SK-MEL-5 (cell line): ENCODE data around the gene KEL. TPM values are rescaled to one million over a fixed set of nuclear protein-coding genes. Genes with fewer than 3 reads are reported as not detected.
A peak's percentile ranks its signal among the peaks of the same experiment; 100 is the strongest.
"Not testable (repeated sequence)": the region's sequence is repeated elsewhere in the genome, so short reads cannot be mapped to it uniquely, and the experiment has no call there.

Experiments used
- DNase-seq: peaks from one replicate; pipeline ENCODE4 v3.0.0-alpha.2; 2016; ENCODE audit warnings: low read depth, low spot score
- in situ Hi-C: cut with HindIII; loops from 2 replicates; pipeline ENCODE4 v1.10.0; 2016; ENCODE audit warnings: low sequenced_read_pairs, high pct_unique_total_duplicates, low pct_unique_long_range_greater_than_20kb
- polyA plus RNA-seq, 2 experiments: library from polyadenylated mRNA; depleted of rRNA; stranded (reverse); fragments of >200 nt; gene quantifications; 2 replicates each; pipeline ENCODE4 v1.2.3, GENCODE V29; 2015
- total RNA-seq: library from RNA; depleted of rRNA; stranded (reverse); fragments of >200 nt; shearing (Covaris generic); gene quantifications from 2 replicates; pipeline ENCODE4 v1.2.3, GENCODE V29; 2014; rRNA removed

KEL gene
- 2.2 TPM in 1 of 2 replicates, not detected in the other for total RNA-seq
- 0.14 and 0.35 TPM in 2 replicates for polyA plus RNA-seq (2015; cell fraction: cytosol; rRNA removed)
- polyA plus RNA-seq (2015; cell fraction: nucleus; rRNA removed) = 4.2 and 5.6 TPM in 2 replicates

DNA sequence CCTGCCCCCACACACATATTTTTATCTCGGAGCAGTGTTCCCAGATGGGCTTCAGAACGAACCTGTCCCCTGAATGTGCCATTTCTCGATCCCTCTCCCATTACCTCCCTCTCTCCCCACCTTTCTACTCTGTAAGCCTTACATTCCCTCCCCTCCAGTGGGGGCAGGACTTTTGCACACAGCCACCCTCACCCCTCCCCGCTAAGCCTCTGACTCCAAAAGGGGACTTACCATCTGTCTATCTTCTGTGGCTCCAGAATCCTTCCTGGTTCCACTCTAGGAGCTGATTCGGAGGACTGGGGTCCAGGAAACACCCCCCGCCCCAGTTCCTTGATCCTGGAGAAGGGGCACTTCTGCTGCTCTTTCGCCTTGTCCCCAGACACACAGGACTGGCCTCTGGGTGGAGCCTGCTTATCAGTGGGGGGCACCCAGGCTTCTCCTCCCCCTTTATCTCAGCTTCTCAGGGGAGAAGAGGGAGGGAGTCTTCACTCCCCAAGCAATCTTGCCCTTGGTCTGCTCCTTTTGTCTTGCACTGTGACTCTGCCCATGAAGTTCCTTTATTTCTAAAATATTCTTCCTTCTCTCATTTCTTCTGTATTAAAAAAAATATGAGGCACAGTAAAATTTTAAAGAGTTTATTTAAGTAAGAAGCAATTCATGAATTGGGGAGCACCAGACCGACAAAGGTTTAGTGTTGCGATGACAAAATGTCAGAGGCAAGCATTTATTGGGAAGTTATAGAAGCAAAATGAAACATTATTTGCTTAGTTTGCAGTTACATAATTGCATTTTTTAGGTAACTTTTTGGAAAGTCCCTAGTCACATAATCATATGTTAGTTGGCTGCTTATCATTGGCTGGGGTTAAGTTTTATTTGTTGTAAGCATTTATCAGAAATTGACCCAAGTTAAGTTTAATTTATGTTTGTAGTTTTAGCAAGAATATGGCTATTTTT, at the start of gene KEL:
Gene KEL, minus strand, starts transcription at position 391 of the 954 bp plus-strand sequence. Its CDS starts 157 bp downstream, at position 234.
- in situ Hi-C loops = no loop called here
- DNase-seq = no peak

GRCh38 chr7:143008007-143008901, 46.1 kb upstream of the KEL start:
- DNase-seq = peak; percentile 85
- in situ Hi-C loops = loop anchor here (25.0 kb wide), 1 partner anchor 204 kb away; the partner anchor contains the start of gene TAS2R40

GRCh38 chr7:143005632-143006260, 43.6 kb upstream of the KEL start:
- in situ Hi-C loops = loop anchor here (25.0 kb wide), 1 partner anchor 207 kb away; the partner anchor contains the start of gene TAS2R40
- no peak for DNase-seq

DNA sequence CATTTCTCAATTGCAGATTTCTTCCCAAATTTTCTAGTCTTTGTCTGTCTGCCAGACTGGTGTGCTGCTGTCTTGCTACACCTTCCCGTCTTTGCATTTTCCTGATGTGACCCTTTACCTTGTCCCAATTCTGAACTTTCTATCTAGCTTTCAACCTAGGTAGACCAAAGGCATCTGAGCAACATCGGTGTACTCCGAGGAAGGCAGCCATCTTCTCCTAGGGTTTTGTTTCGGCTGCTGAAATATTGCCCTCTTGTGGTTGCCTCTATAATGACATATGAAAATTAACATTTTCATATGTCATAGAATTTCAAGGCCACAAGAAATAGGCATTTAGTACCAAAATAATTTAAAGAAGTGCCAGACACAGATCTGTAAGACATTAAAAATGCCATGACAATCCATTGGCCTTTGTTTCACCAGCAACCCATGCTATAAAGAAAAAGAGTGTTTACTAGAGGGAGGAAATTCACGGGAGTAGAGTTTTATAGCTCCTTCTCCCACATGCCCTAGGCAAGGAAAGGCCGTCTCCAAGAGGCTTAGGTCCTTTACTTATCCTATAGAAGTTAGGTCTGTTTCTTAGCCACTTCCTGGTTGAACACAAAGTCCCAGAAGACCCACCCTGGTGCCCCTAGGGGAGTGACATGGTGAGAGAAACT, 41.4 kb upstream of the KEL start:
- DNase-seq = peak; percentile 72
- in situ Hi-C loops = loop anchor here (25.0 kb wide), 1 partner anchor 209 kb away; the partner anchor contains the start of gene TAS2R40

- DNase-seq = no peak
- in situ Hi-C loops = loop anchor here (25.0 kb wide), 1 partner anchor 209 kb away; the partner anchor contains the start of gene TAS2R40
Observed at GRCh38 chr7:143002898-143003297, 40.7 kb upstream of the KEL start.

DNA sequence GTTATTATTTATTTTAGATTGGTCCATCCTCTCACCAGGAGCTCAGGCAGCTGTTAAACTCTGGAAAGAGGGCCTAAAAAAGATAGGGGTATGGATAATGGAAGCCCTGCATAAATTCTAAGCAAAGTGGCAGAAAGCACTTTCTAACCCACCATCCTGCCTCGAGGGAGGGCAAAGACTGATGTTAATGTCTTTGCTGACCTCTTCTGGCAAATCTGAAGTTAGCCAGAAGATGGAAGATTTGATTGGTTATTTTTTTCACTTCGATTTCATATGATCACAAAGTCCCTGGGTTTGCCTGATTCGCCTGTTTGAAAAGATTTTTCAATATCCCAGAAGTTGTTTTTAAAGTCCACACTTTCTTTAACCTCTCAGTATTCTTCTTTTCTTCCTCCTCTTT, 39.9 kb upstream of the KEL start:
- DNase-seq = peak; percentile 65
- in situ Hi-C loops = loop anchor here (25.0 kb wide), 1 partner anchor 210 kb away; the partner anchor contains the start of gene TAS2R40

GRCh38 chr7:143000648-143001047, 38.5 kb upstream of the KEL start:
- no peak for DNase-seq
- in situ Hi-C loops = loop anchor here (25.0 kb wide), 1 partner anchor 212 kb away; the partner anchor contains the start of gene TAS2R40

DNA sequence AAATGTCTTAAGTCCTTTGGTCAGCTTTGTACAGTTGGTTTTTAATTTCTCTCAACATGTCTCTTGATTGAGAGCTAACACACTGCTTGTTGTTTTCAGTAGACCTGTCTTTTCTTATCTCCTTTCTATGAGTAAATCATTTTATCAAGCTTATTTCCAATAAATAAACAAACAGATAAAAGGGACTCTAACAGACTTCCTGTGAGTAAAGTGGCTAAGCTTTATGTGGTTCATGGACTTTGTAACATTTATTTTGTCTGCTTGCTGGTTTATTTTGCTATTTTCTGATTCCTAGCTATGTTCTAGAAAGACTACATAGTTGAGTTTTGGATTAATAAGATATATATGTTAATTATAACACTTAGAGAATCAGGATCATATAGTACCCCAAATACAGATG, 37.6 kb upstream of the KEL start:
- in situ Hi-C loops = loop anchor here (25.0 kb wide), 1 partner anchor 213 kb away; the partner anchor contains the start of gene TAS2R40
- DNase-seq = no peak

- no peak for DNase-seq
- in situ Hi-C loops = no loop called here
Observed at GRCh38 chr7:142998966-142999365, 36.8 kb upstream of the KEL start.

DNA sequence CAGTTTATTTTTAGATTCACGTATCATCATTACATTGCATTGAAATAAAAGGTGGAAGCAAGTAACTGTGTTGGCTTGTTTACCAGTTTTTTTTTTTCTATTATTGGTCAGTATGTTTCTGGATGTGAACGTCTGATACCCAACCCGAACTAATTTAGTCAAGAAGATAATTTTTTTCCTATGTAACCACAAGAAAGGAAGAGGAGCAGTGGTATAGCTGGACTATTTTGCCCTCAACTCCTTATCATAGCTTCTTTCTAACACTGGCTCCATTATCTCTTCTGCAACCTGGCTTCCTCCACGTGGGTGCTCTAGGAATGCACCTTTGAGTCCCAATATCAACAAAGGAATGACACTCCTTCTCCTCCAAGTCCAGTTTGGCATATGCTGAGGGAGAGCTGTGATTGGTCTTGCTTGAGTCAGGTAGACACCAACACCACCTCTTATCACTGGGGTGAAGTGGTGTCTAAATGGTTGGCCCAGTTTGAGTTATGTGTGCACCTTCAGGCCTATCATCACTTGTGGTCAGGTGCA, 35.4 kb upstream of the KEL start:
- no peak for DNase-seq

DNA sequence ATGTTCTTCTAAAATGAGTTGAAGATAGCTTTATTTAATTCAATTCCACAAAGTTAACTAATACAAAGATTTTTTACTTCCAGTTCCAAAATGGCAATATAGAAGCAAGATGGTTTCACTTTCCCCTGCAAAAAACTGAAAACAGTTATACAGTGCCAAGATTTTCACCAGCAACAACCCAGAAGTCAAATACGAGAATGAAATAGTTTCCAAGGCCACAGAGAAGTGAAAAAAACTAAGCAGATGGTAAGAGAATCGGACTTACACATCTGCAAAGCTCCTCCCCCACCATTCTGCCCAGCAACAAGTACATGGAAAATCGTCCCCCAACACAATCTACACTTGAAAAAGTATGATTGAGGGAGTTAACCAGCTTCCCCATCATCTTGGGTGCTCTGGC, 30.3 kb upstream of the KEL start:
- in situ Hi-C loops = no loop called here
- DNase-seq = no peak

More for the DNA sequence above, 35.4 kb upstream of the KEL start:
- in situ Hi-C loops = no loop called here

GRCh38 chr7:142984297-142984696, 22.1 kb upstream of the KEL start:
- no peak for DNase-seq
- in situ Hi-C loops = no loop called here

DNA sequence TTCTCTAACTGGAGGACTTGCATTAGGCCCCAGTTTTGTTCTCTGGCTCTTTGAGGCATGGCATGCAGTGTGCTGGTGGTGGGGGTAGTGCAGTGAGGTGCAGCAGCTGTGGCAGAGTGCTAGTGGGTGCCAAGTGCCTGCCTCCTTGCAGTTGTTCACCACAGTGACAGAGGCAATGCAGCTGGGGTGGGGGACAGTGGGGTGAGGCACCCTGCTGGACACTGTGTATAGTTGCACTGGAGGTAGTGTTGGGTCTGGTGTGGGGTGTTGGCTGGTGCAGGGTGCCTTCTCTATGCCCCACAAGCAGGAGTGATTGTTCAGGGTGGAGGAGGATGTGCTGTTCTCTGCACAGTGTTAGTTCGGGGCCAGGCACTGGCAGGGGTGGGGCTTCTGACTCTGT, 21.7 kb upstream of the KEL start:
- DNase-seq = no peak
- in situ Hi-C loops = no loop called here

GRCh38 chr7:142978402-142978801, 16.2 kb upstream of the KEL start:
- in situ Hi-C loops, DNase-seq: not testable (repeated sequence)

GRCh38 chr7:142974626-142975025, 12.5 kb upstream of the KEL start:
- in situ Hi-C loops = no loop called here
- DNase-seq = no peak

GRCh38 chr7:142969183-142969582, 7.0 kb upstream of the KEL start:
- no peak for DNase-seq
- in situ Hi-C loops = no loop called here
